ENCODE results near the gene CYB561D1. TPM values are rescaled to one million over a fixed set of nuclear protein-coding genes. Genes with fewer than 3 reads are reported as not detected.

CYB561D1 gene
- total RNA-seq, 1 donor from 2014 or later = 4.0 TPM

DNA sequence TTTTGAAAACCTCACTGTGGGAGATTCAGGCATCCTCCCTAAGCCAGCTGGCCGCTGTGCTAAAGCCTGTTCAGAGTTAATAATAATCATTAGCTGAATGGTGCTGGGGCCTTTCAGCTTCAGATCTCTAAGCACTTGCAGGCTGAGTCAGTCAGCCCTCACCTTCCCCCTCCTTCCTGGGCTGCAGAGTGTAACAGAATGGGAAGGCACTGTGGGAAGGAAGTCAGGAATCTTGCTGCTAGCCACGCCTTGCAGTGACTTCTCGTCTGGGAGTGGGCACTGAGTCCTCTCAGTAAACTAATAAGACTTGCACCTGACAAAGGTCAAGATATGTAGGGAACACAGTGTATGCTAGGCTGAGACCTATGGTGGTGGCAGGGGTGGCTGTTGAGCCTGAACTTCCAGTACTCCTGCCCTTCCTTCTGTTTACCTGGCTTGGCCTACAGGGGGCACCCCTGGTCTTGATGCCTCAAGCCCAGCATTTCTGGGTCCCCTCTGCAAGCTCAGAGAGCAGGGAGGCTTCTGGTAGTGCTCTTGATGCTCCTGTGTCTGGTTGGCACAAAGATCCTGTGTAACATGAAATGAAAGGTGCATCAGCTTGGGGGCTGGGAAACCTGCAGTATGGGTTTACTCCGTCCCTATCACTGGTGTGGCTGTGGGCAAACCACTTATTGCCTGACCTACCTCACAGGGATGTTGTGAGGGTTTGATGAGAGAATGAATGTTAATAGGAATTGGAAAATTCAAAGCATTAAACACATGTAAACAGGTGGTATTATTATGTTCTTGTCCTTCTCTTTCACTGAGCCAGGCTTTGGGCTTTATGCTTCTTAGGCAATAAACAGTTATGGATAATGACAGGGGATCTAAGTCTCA, 6.0 kb downstream of the CYB561D1 start:
- DNase-seq (ENCODE audit: low read depth, low spot score) = no peak

DNA sequence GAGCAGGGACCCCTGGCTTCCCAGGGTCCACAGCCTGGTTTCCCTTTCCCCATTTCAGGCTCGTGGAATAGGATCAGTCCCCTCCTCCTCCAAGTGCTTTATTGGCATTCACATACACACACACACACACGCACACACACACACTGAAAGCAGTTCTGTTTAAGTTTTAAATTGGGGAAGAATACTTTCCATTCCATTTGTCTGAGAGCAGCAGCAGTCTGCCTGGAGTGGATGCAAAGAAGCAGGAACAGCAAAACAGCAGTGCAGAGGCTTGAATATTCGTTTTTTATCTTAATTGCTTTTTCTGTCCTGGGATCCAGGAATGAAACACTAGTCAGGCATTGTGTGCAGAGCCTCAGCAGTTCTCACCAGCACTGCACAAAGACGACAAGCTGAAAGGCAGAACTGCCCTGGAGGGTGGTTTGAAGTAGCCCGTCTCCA, 7.1 kb downstream of the CYB561D1 start:
- no peak for DNase-seq (ENCODE audit: low read depth, low spot score)

DNA sequence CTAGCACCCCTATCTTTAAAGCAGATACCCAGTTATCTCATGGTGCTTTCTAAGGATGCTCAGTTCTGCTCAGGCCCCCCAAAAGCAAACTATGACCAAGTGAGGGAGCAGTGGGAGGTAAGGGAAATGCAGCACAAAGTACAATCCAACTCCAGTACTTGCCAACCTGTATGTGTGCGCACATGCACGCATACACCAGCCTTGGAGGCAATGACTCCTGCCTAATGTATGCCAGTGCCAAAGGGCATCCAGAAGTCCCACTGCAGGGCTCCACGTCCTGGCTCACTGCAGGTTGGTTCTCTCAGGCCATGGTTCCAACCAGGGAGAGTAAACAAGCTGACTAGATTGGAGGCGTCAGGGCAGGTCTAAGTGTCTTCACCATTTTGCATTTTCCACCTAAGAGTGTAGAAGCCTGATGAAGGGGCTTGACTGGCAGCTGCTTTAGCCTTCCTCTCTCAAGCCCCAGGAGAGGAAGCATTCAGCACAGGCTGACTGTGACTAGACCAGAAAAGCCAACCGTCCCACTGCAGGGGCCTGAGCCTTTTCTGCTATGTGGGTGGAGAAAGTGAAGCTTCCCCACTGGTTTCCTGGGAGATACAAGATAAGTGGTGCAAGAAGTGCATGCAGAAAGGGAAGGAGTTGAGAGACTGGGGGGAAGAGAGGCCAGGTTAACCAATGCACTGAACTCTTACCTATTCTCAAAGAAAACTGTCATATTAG, 7.9 kb downstream of the CYB561D1 start:
- no peak for DNase-seq (ENCODE audit: low read depth, low spot score)

DNA sequence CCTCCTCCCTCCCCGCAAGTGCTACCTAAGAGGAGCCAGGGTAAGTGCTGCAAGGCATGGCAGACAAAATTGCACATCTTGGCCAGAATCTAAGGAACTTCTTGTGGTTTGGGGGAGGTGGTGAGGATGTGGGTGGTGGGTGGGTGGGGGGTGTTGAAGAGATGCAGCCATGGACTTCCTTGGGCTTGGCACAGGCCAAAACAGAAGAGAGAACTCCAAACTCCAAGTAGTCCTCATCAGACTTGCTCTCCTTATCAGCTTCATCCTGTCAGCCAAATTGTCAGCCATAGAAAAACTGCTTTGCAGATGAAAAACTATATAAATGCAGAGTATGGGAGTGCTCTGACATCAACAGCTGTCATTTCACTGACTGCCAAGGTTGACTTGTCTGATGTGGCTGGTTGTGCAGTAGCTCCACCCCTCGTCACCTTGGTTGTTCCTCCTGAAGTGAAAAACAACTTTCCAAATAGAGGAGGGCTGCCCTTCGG, 8.5 kb downstream of the CYB561D1 start:
- DNase-seq (ENCODE audit: low read depth, low spot score) = no peak

DNA sequence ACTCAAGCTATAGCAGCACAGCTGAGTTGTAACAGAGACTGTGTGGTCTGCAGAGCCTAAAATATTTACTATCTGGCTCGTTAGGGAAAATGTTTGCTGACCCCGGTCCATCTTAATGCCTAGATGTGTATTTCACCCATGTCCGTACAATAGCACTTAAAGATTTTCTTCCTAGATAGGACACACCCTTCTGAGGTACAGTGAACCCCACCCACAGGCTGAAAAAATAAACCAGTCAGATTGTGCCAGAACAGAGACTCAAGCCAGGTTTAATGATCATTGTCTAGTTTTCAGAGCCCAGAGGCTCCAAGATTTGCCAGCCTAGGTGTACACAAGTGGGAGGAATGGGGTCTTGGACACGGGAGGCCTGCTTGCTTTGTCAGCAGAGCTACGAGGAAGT, 10.0 kb downstream of the CYB561D1 start:
- DNase-seq (ENCODE audit: low read depth, low spot score) = no peak

DNA sequence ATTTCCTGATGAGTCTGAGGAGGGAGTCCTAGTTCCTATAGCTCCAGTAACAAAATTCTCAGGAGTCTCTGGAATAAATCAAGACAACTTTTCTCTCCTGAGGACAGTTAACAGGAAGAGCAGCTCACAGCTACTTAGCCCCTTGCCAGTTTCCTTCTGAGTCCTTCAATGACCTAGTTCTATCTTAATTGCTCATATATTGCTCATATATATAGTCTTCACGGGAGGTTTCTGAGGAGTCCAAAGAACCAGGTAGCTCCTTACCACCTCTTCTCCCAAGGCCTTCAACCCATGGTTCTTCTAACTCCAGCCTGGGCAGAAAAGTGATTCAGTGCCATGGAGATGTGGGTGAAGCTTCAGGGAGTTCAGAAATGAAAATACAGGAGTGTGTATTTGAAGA, 11.1 kb downstream of the CYB561D1 start:
- DNase-seq (ENCODE audit: low read depth, low spot score) = no peak

DNA sequence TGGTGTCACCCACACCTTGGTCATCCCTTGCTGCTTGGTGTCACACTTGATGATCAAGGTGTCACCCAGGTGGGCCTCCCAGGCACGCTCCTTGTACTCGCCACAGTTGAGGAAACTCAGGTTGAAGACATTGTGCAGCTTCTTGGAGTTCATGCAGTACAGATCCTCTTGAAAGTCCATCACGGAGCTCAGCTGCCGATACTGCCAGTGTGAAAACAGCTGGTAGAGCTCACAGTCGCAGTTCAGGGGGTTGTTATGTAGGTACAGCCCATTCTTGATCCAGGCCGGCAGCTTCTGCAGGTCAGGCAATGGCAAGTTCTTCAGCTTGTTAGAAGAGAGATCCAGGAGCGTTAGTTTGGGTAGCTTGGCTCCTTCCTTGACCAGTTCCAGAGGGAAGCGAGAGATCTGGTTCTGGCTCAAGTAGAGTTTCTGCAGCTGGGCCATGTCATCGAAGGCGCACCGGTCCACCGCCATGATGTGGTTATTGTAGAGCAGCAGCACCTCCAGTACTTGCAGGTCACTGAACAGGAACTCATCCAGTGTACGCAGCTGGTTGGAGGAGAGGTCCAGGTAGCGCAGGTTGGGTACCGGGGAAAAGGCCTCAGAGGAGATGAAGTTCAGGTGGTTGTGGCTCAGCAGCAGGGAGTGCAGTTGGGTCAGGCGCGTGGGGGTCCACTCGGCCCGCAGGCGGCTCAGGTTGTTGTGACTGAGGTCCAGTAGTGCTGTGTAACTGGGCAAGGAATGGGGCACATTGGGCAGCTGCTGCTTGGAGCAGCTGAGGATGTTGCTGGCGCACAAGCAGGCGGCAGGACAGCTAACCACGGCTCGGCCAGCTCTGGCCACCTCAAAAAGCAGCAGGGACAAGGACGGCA, 14.3 kb downstream of the CYB561D1 start:
- no peak for DNase-seq (ENCODE audit: low read depth, low spot score)

DNA sequence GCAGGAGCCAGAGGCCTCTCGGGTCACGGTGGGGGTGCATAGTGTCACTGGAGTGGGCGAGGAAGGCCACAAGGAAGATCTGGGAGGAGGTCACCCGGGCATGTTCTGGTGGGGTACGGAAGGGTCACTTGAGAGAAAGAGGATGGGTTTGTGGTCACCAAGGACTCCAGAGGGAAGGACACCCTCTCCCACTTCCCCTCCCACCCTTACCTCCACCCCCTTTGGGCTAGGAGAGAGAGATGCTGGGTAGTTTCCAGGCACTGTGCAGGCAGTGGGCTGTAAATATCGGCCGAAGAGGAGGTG, 14.9 kb downstream of the CYB561D1 start:
- DNase-seq (ENCODE audit: low read depth, low spot score) = no peak

DNA sequence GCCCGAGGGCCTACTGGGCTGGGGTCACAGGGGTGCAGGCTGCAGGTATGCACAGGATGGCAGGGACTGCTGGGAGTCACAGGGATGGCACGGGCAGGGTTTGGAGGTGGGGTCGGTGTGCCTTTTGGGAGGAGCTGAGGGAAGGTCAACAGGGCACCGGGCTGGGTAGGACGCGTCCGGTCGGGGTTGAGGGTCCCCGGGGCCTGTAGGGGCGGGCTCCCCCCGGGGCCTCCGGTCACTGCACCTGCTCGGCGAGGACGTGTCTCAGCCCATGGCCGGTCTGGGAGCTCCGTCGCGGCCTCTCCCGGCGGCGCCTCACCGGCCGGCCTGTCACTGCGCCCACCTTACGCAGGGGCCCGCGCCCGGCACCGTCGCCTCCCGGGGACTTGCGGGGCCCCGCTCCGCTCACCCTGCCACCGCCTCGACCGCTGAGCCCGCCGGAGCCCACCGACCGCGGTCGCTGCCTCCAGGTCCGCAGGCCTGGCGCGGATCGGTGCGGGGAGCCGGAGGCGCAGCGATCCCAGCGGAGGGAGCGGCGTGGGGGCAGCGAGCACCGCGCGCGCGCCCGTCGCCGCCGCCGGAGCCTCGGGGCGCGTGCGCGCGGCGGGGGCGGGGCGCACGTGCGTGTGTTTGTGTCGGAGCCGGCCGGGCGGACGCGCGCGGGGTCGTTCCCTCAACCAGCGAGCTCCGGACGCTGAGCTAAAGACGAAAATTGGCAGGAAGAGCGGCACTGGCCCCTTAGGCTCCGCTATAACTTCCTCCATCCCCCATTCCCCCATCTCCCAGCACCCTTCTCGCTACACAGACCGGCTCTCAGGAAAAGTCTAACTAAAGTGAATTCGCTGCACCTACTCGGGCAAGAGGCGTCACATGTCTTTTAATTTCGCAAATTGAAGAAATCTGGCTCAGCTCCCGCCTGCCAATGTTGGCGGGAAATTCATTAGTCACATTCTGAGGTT, 15.6 kb downstream of the CYB561D1 start, which contains the start of gene AMIGO1:
Gene AMIGO1 (minus strand): TSS at position 552 of the 959 bp plus-strand sequence. CDS start 815 bp downstream, outside the sequence.
- no peak for DNase-seq (ENCODE audit: low read depth, low spot score)

DNA sequence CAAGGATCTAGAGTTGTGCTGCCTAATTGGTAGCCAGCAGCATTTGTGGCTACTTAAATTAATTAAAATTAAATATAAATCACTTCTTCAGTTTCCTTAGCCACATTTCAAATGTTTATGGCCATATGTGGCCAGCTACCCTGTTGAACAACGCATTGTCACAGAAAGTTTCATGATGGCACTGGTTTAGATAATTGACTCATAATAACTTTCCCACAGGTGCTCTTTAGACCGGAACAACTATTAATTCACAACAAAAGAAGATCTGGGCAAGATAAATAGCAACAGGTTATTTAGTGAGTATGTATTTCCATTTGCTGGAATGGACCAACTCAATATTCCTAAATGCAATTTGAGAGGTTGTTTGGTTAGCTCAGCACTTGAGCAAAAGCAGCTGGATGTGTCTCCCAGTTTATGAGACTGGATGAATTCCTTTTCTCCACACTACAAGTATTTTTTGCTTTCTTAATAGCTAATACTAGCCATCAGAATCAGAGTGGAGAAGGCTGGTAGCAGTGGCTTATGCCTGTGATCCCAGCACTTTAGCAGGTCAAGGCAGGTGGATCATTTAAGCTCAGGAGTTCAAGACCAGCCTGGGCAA, 19.3 kb downstream of the CYB561D1 start:
- DNase-seq (ENCODE audit: low read depth, low spot score) = no peak

DNA sequence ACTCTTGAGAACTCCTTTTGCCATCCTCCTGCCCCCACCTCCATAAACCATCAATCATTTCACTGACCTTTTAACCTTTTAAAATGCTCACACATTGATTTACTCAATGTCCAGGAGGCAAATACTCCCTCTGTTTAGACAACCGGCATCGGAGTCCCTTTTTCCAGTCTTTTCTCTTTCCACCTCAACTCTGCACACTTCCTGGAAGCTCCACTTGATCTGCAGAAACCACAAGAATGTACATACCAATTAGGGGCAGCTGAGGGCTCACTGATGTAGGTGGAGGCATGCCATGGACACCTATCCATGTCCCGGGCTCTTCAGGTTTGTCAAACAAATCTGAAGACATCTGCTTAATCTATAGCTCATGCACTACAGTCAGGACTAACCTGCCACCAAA, 21.0 kb downstream of the CYB561D1 start:
- no peak for DNase-seq (ENCODE audit: low read depth, low spot score)

DNA sequence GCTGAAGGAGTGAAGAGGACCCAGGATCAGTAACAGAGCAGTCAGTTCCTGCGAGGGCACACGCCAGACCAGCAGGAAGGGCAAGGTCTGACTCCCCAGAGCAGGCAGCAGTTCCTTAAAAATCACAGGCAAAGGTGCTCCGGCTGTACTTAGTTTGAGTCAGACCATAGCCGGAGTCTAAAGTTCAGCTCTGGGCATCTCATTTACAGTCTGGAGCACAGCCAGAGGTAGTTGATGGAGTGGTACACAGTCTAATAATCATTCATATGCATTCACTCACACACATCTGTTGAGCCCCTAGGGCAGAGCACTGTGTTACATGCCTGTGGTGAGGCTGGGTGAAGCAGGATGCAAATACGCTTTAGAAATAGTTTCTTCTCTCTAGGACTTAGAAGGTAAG, 23.0 kb downstream of the CYB561D1 start:
- DNase-seq (ENCODE audit: low read depth, low spot score) = no peak

DNA sequence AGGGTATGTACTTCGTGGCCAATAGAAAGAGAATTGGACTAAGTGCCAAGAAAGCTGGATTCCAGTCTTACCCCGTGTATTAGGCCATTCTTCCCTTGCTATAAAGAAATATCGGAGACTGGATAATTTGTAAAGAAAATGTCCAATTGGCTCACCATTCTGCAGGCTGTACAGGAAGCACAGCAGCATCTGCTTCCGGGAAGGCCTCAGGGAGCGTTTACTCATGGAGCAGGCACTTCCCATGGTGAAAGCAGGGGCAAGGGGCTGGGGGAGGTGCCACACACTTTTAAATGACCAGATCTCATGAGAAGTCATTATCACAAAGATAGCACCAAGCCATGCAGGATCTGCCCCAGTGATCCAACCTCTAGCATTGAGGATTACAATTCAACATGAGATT, 23.4 kb downstream of the CYB561D1 start:
- no peak for DNase-seq (ENCODE audit: low read depth, low spot score)

DNA sequence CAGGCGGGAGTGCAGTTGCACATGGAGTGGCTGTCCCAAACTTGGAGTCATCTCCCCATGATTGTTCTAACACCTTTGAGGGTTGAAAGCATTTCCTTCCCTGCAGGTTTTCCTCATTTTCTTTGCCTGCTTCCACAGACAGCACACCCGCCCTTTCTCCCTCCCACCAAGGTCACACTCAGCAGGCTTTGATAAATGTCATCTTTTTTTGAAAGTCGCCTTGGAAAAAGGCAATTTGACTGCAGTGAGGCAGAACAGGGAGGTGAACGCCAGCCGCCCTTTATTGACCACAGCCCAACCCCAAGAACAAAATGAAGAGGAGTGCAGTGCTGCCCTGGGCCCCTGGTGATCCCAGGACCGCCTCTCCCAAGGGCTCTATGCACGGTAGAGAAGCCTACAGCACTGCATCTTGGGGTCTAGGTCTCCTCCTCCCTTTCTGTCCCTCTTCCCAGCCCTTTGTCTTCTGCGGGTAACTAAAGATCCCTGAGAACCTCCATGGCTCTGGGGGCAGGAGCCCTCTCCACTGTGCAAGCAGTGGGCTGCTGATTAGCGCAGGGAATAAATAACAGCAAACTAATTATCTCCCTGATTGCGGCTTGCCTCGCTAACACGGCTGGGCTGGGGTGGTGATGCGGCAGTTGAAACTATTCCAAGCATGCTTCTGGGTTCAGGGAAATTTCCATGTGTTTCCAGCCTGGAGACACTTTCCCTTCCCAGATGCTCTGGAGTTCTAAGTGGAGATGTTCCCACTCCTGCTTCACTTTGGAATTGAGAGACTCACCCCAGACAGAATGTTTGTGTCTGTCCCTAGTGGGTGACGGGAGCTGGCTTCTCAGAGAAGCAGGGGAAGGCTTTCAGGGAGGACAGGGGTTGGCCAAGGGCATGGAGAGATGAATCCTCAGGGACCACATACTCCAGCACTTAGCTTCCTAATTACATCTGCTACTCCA, 27.4 kb downstream of the CYB561D1 start:
- DNase-seq (ENCODE audit: low read depth, low spot score) = no peak

DNA sequence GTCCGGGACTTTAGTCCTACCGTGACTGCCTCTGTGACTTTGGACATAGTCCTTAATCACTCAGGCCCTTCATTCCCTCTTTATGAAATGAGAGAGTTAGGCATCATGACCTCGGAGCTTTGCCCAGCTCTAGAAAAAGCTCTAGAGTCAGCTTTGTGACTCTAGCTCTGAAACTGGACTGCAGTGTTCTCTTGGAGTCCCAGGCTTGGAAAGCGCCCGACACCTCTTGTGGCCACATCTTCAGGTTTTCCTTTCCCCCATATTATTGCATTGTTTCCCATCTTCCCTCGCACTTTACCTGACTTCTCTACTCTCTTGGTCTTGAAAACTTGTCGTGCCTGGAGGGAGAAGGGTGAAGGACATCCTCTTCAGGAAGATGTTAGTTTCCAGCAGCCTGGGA, 28.1 kb downstream of the CYB561D1 start:
- no peak for DNase-seq (ENCODE audit: low read depth, low spot score)

DNA sequence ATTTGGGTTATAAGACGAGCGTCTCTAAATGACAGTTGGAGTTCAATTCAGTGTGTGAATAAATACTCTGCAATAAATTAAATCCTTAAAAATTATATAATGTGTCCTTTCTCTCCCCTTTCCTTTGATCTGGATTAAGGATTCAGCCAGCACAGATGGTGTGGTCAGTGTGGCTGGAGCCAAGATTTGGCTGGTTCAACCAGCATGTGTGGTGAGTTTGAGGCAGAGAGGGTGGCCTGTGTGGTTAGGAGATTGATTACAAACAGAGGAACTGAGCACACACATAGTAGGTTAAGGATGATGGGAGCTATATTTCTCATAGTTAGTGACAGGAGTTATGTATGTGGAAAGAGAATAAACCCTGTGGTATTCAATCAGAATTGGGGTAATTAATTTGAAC, 29.8 kb downstream of the CYB561D1 start:
- no peak for DNase-seq (ENCODE audit: low read depth, low spot score)

DNA sequence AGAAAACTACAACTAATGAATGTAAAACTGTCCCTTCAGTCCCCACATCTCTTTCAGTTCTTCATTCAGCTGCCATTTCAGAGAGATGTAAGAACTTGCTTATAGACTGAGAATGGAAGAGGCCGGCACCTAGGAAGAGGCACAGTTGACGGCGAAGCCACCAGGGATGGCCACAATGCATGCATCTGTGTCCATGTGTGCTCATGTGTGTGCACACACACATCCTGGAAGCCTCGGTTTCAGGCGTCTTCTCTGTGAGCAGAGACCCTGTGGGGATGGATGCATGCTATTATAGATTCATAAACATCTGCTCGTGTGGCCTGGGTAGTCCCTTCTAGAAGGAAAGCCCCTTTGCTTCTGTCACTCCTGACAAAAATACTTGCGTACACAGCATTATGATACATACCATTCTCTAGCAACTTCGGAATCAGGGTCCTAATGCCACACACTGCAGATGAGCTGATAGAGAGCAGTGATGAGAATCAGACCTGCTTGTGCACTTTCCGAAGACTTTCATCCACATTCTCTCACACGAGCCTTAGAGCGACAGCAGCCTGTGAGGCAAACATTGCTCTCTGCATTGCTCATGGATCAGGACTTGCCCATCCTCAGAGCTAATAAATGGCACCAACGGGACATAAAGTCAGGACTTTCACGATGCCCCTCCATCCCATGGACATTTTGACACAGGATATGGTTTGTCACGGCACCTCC, 33.4 kb downstream of the CYB561D1 start:
- no peak for DNase-seq (ENCODE audit: low read depth, low spot score)
